Skeletal muscle tissue (tissue), 4 donors: ENCODE results near the gene MST1. TPM values are rescaled to one million over a fixed set of nuclear protein-coding genes. Genes with fewer than 3 reads are reported as not detected.

Source experiments
- H3K27ac ChIP-seq: one replicate; pipeline ENCODE4 v1.7.0; 2013; ENCODE audit warnings: mild to moderate bottlenecking, low read depth, low read length, inconsistent platforms
- H3K27me3 ChIP-seq, 3 donors: one replicate each; pipeline ENCODE4 v1.7.0; 2013; ENCODE audit warnings: low read length in 3 of 3; ENCODE audit not compliant: control insufficient read depth in 3 of 3, insufficient read depth in 3 of 3
- H3K36me3 ChIP-seq, 3 donors: one replicate each; pipeline ENCODE4 v1.7.0; 2013; ENCODE audit warnings: low read length in 3 of 3; ENCODE audit not compliant: control insufficient read depth in 3 of 3, insufficient read depth in 3 of 3
- H3K4me1 ChIP-seq, 3 donors: one replicate each; pipeline ENCODE4 v1.7.0; 2013; ENCODE audit warnings: low read length in 3 of 3, mild to moderate bottlenecking in 3 of 3; ENCODE audit not compliant: control insufficient read depth in 3 of 3, insufficient read depth in 3 of 3
- H3K4me3 ChIP-seq, 3 donors: one replicate each; pipeline ENCODE4 v1.7.0; 2013; ENCODE audit warnings: low read length in 3 of 3
- H3K9ac ChIP-seq, 3 donors: one replicate each; pipeline ENCODE4 v1.7.0; 2013; ENCODE audit warnings: low read length in 3 of 3, mild to moderate bottlenecking in 3 of 3, moderate library complexity in 2 of 3, low read depth in 1 of 3
- H3K9me3 ChIP-seq, 3 donors: one replicate each; pipeline ENCODE4 v1.7.0; 2013; ENCODE audit warnings: low read length in 3 of 3; ENCODE audit not compliant: control insufficient read depth in 3 of 3
- total RNA-seq: library from RNA; depleted of rRNA; stranded (reverse); fragments of >200 nt; gene quantifications from one replicate; pipeline ENCODE4 v1.2.3, GENCODE V29; 2014
- donor health status: Osteomylitis.

MST1 gene
- total RNA-seq, 1 donor from 2014 or later: 1.6 TPM

DNA sequence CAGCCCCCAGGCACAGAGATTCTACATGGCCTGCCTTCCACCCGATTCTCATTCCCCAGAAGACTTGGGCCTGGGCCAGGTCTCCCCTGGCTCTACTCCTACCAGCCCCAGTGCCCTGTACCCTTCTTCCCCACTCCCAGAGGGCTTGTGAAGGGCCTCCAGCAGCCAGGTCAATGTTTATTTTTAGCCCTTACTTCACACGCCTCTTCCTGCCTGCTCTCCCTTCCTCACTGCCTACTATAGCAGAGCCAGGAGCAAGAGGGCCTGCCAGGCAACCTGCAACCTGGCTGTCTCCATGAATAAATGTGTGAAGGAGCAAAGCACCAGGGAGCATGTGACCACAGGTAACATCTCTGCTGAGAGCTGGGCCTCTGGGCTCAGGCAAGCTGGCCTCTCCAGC, 41.5 kb downstream of the MST1 start:
- Histone ChIP-seq H3K4me3 (peak overlapping the region in 1 of 3 donors; percentile 17), H3K9me3 (no peaks in the 10 kb centered on the region), H3K4me1 (peaks cover 34 to 56% (median 43%) of the 10 kb centered on the region in 3 donors), H3K36me3 (no peaks in the 10 kb centered on the region), H3K27ac (peak overlapping the region; percentile 84), H3K27me3 (no peaks in the 10 kb centered on the region), H3K9ac (peak overlapping the region; percentile 28 to 65 (median 58))

DNA sequence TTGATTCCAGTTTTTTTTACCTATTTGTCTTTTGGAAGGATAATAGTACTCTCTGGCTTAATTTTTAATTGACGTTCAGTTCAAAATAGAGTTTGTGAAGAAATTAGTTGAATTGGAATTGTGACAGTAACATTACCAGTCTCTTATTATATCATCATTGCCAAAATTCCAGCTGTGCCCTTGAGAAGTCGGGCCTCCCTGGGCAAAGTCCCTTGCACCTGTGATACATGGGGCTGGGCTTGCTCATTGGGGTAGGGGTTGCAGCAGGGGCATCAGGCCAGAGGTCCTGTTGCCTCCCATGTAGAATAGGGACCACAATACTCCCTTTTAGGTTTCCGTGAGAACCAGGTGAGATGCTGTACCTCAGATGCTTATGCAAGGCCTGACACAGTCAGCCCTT, 43.0 kb downstream of the MST1 start:
- no peak overlapping the region for H3K27ac ChIP-seq
- H3K27me3 ChIP-seq: no peaks in the 10 kb centered on the region
- H3K4me1 ChIP-seq: peaks cover 42 to 62% (median 43%) of the 10 kb centered on the region in 3 donors
- H3K9me3 ChIP-seq: no peaks in the 10 kb centered on the region
- no peaks in the 10 kb centered on the region for H3K36me3 ChIP-seq
- no peak overlapping the region for H3K4me3 ChIP-seq
- H3K9ac ChIP-seq: no peak overlapping the region

DNA sequence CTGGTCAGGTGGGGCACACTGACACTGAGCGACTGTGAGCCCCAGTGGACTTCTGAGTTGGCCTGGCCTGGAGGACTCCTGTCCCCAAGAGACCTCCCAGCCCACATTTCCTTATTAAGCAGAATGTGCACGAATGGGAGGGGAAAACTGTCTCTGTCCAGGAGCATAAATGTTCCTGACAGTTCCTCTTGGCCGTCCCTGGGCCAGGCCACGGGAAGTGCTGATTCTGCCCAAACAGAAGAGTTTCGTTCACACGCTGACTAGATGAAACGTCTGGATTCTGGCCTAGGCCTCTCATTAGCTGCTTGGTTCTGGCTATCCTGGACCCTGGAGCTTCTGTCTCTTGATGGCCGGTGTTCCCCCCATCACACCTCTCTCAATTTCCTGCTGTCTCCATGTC, 44.6 kb downstream of the MST1 start:
- Histone ChIP-seq H3K36me3 (no peaks in the 10 kb centered on the region), H3K9ac (no peak overlapping the region), H3K27me3 (no peaks in the 10 kb centered on the region), H3K4me3 (no peak overlapping the region), H3K27ac (no peak overlapping the region), H3K4me1 (peaks cover 41 to 58% (median 42%) of the 10 kb centered on the region in 3 donors), H3K9me3 (no peaks in the 10 kb centered on the region)

DNA sequence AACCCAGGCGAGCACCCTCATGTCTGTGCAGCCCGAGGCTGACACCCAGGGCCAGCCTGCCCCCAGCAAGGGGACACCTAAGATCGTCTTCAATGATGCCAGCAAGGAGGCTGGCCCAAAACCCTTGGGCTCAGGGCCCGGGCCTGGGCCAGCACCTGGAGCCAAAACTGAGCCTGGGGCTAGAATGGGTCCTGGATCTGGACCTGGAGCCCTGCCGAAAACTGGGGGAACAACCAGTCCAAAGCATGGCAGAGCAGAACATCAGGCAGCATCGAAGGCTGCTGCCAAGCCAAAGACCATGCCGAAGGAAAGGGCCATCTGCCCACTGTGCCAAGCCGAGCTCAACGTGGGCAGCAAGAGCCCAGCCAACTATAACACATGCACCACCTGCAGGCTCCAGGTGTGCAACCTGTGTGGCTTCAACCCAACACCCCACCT, 46.5 kb downstream of the MST1 start:
- Histone ChIP-seq H3K4me1 (peaks cover 23 to 39% (median 28%) of the 10 kb centered on the region in 3 donors), H3K9ac (no peak overlapping the region), H3K4me3 (no peak overlapping the region), H3K27me3 (no peaks in the 10 kb centered on the region), H3K36me3 (no peaks in the 10 kb centered on the region), H3K9me3 (no peaks in the 10 kb centered on the region), H3K27ac (no peak overlapping the region)

DNA sequence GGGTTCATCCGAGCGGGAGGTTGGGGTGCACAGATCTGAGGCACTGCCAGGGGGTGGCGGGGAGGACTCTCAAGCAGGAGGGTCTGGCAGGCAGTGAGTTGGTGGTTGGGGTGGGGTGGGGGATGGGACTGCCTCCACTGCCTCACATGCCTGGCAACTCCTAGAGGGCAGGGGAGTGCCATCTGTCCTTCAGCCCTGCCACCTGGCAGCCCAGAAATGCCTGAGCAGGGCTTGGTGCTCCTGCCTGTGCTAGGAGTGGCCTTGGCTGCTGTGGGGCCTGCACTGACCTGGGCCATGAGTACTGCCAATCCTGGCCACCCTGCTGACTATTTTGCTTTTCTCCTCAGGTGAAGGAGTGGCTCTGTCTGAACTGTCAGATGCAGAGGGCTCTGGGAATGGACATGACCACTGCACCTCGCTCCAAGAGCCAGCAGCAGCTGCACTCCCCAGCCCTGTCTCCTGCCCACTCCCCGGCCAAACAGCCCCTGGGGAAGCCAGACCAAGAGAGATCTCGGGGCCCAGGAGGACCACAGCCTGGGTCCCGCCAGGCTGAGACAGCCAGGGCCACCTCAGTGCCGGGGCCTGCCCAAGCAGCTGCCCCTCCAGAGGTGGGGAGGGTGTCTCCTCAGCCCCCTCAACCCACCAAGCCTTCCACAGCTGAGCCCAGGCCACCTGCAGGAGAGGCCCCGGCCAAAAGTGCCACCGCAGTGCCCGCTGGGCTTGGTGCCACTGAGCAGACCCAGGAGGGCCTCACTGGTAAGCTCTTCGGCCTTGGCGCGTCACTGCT, 47.2 kb downstream of the MST1 start:
- Histone ChIP-seq H3K36me3 (no peaks in the 10 kb centered on the region), H3K9ac (no peak overlapping the region), H3K9me3 (no peaks in the 10 kb centered on the region), H3K27ac (no peak overlapping the region), H3K27me3 (no peaks in the 10 kb centered on the region), H3K4me3 (no peak overlapping the region), H3K4me1 (peaks cover 18 to 32% (median 22%) of the 10 kb centered on the region in 3 donors)

DNA sequence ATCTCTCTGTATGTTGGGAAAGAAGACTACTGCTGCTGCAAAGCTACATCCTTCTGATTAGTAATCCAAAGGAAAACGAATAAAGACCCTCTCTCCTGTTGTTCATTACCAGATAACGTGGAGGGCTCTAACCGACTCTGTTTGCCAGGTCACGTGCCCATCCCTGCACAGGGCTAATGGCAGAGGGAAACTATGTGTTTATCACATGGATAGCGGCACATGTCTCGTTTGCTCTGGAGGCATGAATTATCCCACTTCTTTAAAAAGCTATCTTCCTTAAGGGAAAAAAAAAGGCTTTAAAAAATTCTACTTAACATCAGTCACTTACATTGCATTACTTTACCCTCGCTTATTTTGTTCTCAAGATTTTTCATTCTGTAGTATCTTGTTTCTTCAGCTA, 48.0 kb downstream of the MST1 start:
- no peak overlapping the region for H3K27ac ChIP-seq
- H3K4me3 ChIP-seq: no peak overlapping the region
- H3K27me3 ChIP-seq: no peaks in the 10 kb centered on the region
- no peaks in the 10 kb centered on the region for H3K9me3 ChIP-seq
- H3K9ac ChIP-seq: no peak overlapping the region
- no peaks in the 10 kb centered on the region for H3K36me3 ChIP-seq
- H3K4me1 ChIP-seq: peaks cover 10 to 24% (median 15%) of the 10 kb centered on the region in 3 donors

DNA sequence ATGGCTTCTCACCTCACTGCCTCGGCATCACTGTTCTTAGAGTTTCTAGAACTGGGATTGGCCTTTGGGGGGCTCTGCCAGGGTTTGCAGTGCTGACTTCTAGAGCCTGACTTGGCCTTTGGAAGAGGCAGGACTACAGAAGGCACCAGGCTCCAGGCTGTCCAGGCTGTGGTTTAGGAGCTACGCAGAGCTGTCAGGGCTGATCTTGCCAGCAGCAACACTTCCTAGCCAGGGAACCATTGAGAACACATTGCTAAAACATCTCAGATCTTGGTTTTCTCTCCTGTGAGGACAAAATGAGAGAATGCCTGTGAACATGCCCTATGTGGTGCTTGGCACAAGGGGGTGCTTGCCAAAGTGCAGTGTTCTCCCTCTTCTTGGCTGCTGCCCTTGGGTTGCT, 49.7 kb downstream of the MST1 start:
- H3K4me1 ChIP-seq: peaks cover 3 to 14% (median 11%) of the 10 kb centered on the region in 3 donors
- H3K4me3 ChIP-seq: no peak overlapping the region
- H3K36me3 ChIP-seq: no peaks in the 10 kb centered on the region
- no peaks in the 10 kb centered on the region for H3K27me3 ChIP-seq
- no peak overlapping the region for H3K9ac ChIP-seq
- H3K9me3 ChIP-seq: no peaks in the 10 kb centered on the region
- H3K27ac ChIP-seq: no peak overlapping the region

DNA sequence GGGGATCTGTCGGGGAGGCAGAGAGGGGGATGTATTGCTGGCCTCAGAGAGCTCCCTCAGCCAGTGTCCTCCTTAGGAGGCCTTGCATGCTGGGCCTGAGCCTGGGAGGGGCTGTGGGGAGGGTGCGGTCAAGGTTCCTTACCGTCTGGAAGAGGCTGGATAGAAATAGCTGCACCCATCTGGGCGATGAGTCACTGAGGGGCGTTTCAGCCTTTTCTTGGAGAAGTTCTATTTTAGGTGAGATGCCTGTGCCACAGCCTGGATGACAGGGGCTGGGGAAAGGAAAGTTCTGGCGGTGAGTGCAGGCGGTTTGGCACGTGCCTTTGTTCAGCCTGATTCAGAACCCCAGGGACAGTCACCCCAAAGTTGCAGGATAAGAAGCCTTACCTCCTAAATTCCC, 50.8 kb downstream of the MST1 start:
- Histone ChIP-seq H3K9me3 (no peaks in the 10 kb centered on the region), H3K36me3 (no peaks in the 10 kb centered on the region), H3K4me1 (peaks cover 3 to 11% (median 10%) of the 10 kb centered on the region in 3 donors), H3K27ac (no peak overlapping the region), H3K9ac (no peak overlapping the region), H3K4me3 (no peak overlapping the region), H3K27me3 (no peaks in the 10 kb centered on the region)

DNA sequence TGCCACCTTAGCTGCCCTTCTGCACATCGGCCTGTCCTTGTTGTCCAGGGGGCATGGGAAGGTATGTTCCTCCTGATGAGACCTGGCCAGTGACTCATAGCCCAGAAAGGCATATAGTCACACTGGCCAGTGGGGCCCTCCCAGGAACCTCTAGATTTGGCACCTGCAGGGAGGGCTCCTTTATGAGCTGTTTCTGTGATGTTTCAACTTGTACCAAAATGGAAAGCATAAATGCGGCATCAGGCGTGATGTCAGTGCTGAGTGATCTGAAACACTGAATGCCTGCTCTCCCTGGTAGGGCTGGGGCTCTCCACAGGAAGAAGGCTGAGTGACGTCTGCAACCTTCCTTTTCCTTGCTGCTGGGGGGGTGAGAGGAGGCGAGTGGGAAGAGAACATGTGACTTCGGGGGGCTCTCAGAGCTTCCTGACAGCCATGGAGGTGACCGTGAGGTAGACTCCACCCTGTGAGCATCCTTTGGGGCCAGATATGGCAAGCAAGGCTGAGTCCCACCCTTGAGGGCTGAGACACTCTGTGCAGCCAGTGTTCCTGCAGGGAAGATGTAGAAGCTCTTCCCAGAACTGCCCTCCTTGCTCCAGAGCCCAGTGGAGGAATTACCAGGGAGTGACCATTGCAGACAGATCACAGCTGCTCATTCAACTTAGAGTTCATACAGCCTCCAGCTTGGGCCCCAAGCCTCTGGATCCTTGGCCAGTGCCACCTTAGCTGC, 52.2 kb downstream of the MST1 start:
- Histone ChIP-seq H3K4me3 (no peak overlapping the region), H3K9me3 (no peaks in the 10 kb centered on the region), H3K4me1 (peaks cover 0 to 3% (median 1%) of the 10 kb centered on the region in 3 donors), H3K27me3 (no peaks in the 10 kb centered on the region), H3K9ac (no peak overlapping the region), H3K27ac (no peak overlapping the region), H3K36me3 (no peaks in the 10 kb centered on the region)

DNA sequence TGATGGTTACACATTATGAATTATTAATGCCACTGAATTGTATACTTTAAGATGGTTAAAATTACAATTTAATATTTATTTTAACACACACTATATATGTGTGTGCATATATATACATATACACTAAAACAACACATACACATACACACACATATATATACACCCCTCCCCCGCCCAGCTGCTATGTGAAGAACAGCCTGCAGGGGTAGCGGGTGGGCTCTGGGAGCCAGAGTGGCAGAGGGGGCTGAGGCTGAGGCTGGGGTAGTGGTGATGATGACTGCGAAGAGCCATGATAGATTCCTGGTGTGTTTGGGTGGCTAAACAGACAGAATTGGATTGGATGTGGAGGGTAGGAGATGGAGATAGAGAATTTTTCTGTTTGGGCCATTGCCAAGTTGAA, 54.5 kb downstream of the MST1 start:
- no peaks in the 10 kb centered on the region for H3K27me3 ChIP-seq
- peaks cover 0 to 3% (median 0%) of the 10 kb centered on the region in 3 donors for H3K4me1 ChIP-seq
- no peak overlapping the region for H3K27ac ChIP-seq
- H3K36me3 ChIP-seq: no peaks in the 10 kb centered on the region
- no peak overlapping the region for H3K4me3 ChIP-seq
- H3K9me3 ChIP-seq: no peaks in the 10 kb centered on the region
- H3K9ac ChIP-seq: no peak overlapping the region
